Right lobe of liver (tissue), 6 donors: ENCODE results near the gene CSTB. TPM values are rescaled to one million over a fixed set of nuclear protein-coding genes. Genes with fewer than 3 reads are reported as not detected.

ENCODE experiments used
- ATAC-seq, 4 donors: fragments of 200-7000 bp; cut with Tn5 transposase; one replicate each; pipeline ENCODE4 v1.9.1; 2020; ENCODE audit warnings: mild to moderate bottlenecking in 4 of 4, moderate library complexity in 4 of 4
- DNase-seq, 3 donors: peaks; one replicate each; pipeline ENCODE4 v3.0.0-alpha.2; 2020
- H3K27ac ChIP-seq, 3 donors: fragments of 200-600 bp; one replicate each; pipeline ENCODE4 v1.8.0; 2022
- H3K27me3 ChIP-seq, 2 donors: fragments of 200-600 bp; one replicate each; pipeline ENCODE4 v1.8.0; 2022
- H3K36me3 ChIP-seq, 4 donors: fragments of 200-600 bp; sonication (generic) in 1 of 4; one replicate each; pipeline versions ENCODE4 v1.5.1 to v1.8.0; 2017 to 2022; ENCODE audit warnings: control low read depth in 1 of 4
- H3K4me1 ChIP-seq, 4 donors: fragments of 200-600 bp; sonication (generic) in 1 of 4; one replicate each; pipeline versions ENCODE4 v1.5.1 to v1.8.0; 2017 to 2022; ENCODE audit warnings: control low read depth in 1 of 4
- H3K4me3 ChIP-seq, 3 donors: fragments of 200-600 bp; one replicate each; pipeline ENCODE4 v1.8.0; 2022
- H3K9me3 ChIP-seq, 4 donors: fragments of 200-600 bp; sonication (generic) in 1 of 4; one replicate each; pipeline versions ENCODE4 v1.5.1 to v1.8.0; 2017 to 2022; ENCODE audit warnings: control low read depth in 1 of 4
- CTCF ChIP-seq, 4 donors: fragments of 200-600 bp in 3 of 4; fragments of 450-650 bp in 1 of 4; IDR thresholded peaks; one replicate each; pipeline versions ENCODE4 v1.5.1 to v1.8.0; 2016 to 2022; ENCODE audit warnings: antibody characterized with exemption in 4 of 4, mild to moderate bottlenecking in 2 of 4
- POLR2A ChIP-seq: fragments of 450-650 bp; IDR thresholded peaks from one replicate; pipeline ENCODE4 v1.6.1; 2017; ENCODE audit warnings: antibody characterized with exemption, mild to moderate bottlenecking
- WGBS: methylation state at CpG from one replicate; pipeline ENCODE4 v1.1.6; 2018; ENCODE audit warnings: low coverage, low lambda C conversion rate; ENCODE audit not compliant: insufficient coverage; ENCODE audit errors: missing lambda C conversion rate; 5-methylcytosine and 5-hydroxymethylcytosine counted together
- intact Hi-C, 2 donors: fragments of 100-400 bp; cut with DNase I; formaldehyde crosslinking; loops; one replicate each; pipeline versions ENCODE4 v1.11.2 to v1.14.1; 2022
- total RNA-seq, 6 experiments: library from RNA; depleted of rRNA in 2 of 6; stranded (reverse); fragments of >200 nt in 2 of 6; fragmentation: NEBNext Ultra II Directional in 3 of 6; extraction: Animal tissue kit (Norgen Biotek cat#: 25700) in 3 of 6; gene quantifications; one replicate each; pipeline versions ENCODE4 v1.1.0 to v1.2.4, GENCODE V29; 2016 to 2023
- donor health status: DM: no; HTN: yes; CAD: no.
- donor health status: DM: no; HTN: no; CAD: no.
- donor health status: DM: no; HTN: no; CAD: no.
- donor health status: DM: no; HTN: yes; CAD: no.
- donor health status: DM: no; HTN: yes; CAD: no.

Gene CSTB
- total RNA-seq, 6 experiments from 2014 or later = 16.6 to 137 (median 23.2) TPM

- H3K4me3 ChIP-seq = no peak overlapping the region
- no peaks in the 10 kb centered on the region for H3K36me3 ChIP-seq
- 81% methylated on average over 10 of the region's 34 CpGs for WGBS
- intact Hi-C loops = no loop called here
- DNase-seq (no peak), ATAC-seq (peak; percentile 46 to 66 (median 57))
- H3K27ac ChIP-seq = no peak overlapping the region
- TF ChIP-seq CTCF (IDR thresholded peaks at IDR 0.05) = no peak
- no peak for TF ChIP-seq POLR2A
- no peaks in the 10 kb centered on the region for H3K27me3 ChIP-seq
- no peaks in the 10 kb centered on the region for H3K9me3 ChIP-seq
- no peaks in the 10 kb centered on the region for H3K4me1 ChIP-seq
These were observed 9.2 kb downstream of the CSTB start for GRCh38 chr21:43766734-43767497.

GRCh38 chr21:43764576-43765495, 11.3 kb downstream of the CSTB start:
- WGBS = 80% methylated on average over 7 of the region's 19 CpGs
- Histone ChIP-seq H3K36me3 (peaks cover 0 to 8% (median 0%) of the 10 kb centered on the region in 4 donors), H3K27ac (no peak overlapping the region), H3K9me3 (no peaks in the 10 kb centered on the region), H3K4me1 (no peaks in the 10 kb centered on the region), H3K4me3 (no peak overlapping the region), H3K27me3 (no peaks in the 10 kb centered on the region)
- intact Hi-C loops = no loop called here
- ATAC-seq (peak; percentile 8 to 15 (median 9)), DNase-seq (no peak)
- TF ChIP-seq CTCF (IDR thresholded peaks at IDR 0.05) (no peak), POLR2A (no peak)

- Histone ChIP-seq H3K27me3 (no peaks in the 10 kb centered on the region), H3K27ac (no peak overlapping the region), H3K4me1 (no peaks in the 10 kb centered on the region), H3K36me3 (peaks cover 0 to 8% (median 0%) of the 10 kb centered on the region in 4 donors), H3K4me3 (no peak overlapping the region), H3K9me3 (no peaks in the 10 kb centered on the region)
- no peak for ATAC-seq
- DNase-seq = no peak
- intact Hi-C loops = no loop called here
- TF ChIP-seq CTCF (IDR thresholded peaks at IDR 0.05) = no peak
- no peak for TF ChIP-seq POLR2A
- 95% methylated on average over 3 of the region's 10 CpGs for WGBS
These were observed 12.1 kb downstream of the CSTB start for GRCh38 chr21:43763901-43764523.

GRCh38 chr21:43762303-43763128, 13.6 kb downstream of the CSTB start:
- no peak for ATAC-seq
- Histone ChIP-seq H3K36me3 (peaks cover 0 to 8% (median 0%) of the 10 kb centered on the region in 4 donors), H3K27ac (no peak overlapping the region), H3K4me3 (no peak overlapping the region), H3K27me3 (no peaks in the 10 kb centered on the region), H3K4me1 (peaks cover 0 to 13% (median 3%) of the 10 kb centered on the region in 4 donors), H3K9me3 (no peaks in the 10 kb centered on the region)
- peak in 1 of 3 donors; percentile 42 for DNase-seq
- intact Hi-C loops = no loop called here
- 80% methylated on average over 2 of the region's 15 CpGs for WGBS
- TF ChIP-seq POLR2A = no peak
- TF ChIP-seq CTCF (IDR thresholded peaks at IDR 0.05) = no peak
